ENCODE measurements around the gene NCBP3.

The NCBP3 gene

GRCh38 chr17:3845621-3846436 is at the start of gene NCBP3:
Gene NCBP3, minus strand, starts transcription at chr17:3846246. Its CDS starts 23 bp downstream, at chr17:3846223.
- DNase-seq: peak; percentile 91

- DNase-seq: no peak
Measured at GRCh38 chr17:3895354-3895753, 49.3 kb upstream of the NCBP3 start.

- no peak for DNase-seq
Measured at GRCh38 chr17:3894911-3895343, 48.9 kb upstream of the NCBP3 start.

GRCh38 chr17:3894188-3894587 is 48.1 kb upstream of the NCBP3 start:
- DNase-seq: no peak

GRCh38 chr17:3893720-3894116 is 47.7 kb upstream of the NCBP3 start:
- no peak for DNase-seq

- peak; percentile 88 for DNase-seq
Measured at GRCh38 chr17:3893003-3893719, 47.1 kb upstream of the NCBP3 start, which contains the start of gene CAMKK1. Gene CAMKK1, minus strand, starts transcription at chr17:3893053. Its CDS starts 7,366 bp downstream, at chr17:3885687.

- DNase-seq: peak; percentile 77
Measured at GRCh38 chr17:3892095-3892998, 46.3 kb upstream of the NCBP3 start.

- no peak for DNase-seq
Measured at GRCh38 chr17:3891626-3892094, 45.6 kb upstream of the NCBP3 start.

GRCh38 chr17:3890878-3891219 is 44.8 kb upstream of the NCBP3 start:
- no peak for DNase-seq

- peak; percentile 42 for DNase-seq
Measured at GRCh38 chr17:3890082-3890877, 44.2 kb upstream of the NCBP3 start.

- DNase-seq: no peak
Measured at GRCh38 chr17:3889325-3890012, 43.4 kb upstream of the NCBP3 start.

- no peak for DNase-seq
Measured at GRCh38 chr17:3888343-3889171, 42.5 kb upstream of the NCBP3 start.

- no peak for DNase-seq
Measured at GRCh38 chr17:3887804-3888203, 41.8 kb upstream of the NCBP3 start.

- no peak for DNase-seq
Measured at GRCh38 chr17:3887394-3887793, 41.3 kb upstream of the NCBP3 start.

GRCh38 chr17:3886776-3887175 is 40.7 kb upstream of the NCBP3 start:
- DNase-seq: no peak

- no peak for DNase-seq
Measured at GRCh38 chr17:3885970-3886369, 39.9 kb upstream of the NCBP3 start.

GRCh38 chr17:3885271-3885670 is 39.2 kb upstream of the NCBP3 start:
- DNase-seq: no peak

- no peak for DNase-seq
Measured at GRCh38 chr17:3884188-3884587, 38.1 kb upstream of the NCBP3 start.

GRCh38 chr17:3882276-3882675 is 36.2 kb upstream of the NCBP3 start:
- no peak for DNase-seq

GRCh38 chr17:3880983-3881382 is 34.9 kb upstream of the NCBP3 start:
- no peak for DNase-seq

All from activated CD8-positive, alpha-beta memory T cell treated with anti-CD3 and anti-CD28 coated beads, Interleukin-2, amount 50 U/mL, for 4 hours (primary cell).